A549 (cell line): Measurements from ENCODE around the gene MYO10.

Experiments
- CTCF ChIP-seq: fragments of >200 bp; sonication (Bioruptor Twin); formaldehyde crosslinking; IDR thresholded peaks from 3 replicates; pipeline ENCODE4 v1.5.1; 2016
- HEYL ChIP-seq: fragments of 250-450 bp; sonication (Bioruptor Pico); IDR thresholded peaks from 2 replicates; pipeline ENCODE4 v1.8.0; 2021; ENCODE audit warnings: mild to moderate bottlenecking, moderate library complexity
- REST ChIP-seq: fragments of 200-600 bp; sonication (generic); IDR thresholded peaks from 2 replicates; pipeline ENCODE4 v1.6.1; 2016; ENCODE audit warnings: antibody characterized with exemption, mild to moderate bottlenecking, moderate library complexity
- ZNF302 ChIP-seq: fragments of 250-450 bp; sonication (Bioruptor Pico); IDR thresholded peaks from 2 replicates; pipeline ENCODE4 v1.9.0; 2021; ENCODE audit warnings: inconsistent platforms, mild to moderate bottlenecking, moderate library complexity

DNA sequence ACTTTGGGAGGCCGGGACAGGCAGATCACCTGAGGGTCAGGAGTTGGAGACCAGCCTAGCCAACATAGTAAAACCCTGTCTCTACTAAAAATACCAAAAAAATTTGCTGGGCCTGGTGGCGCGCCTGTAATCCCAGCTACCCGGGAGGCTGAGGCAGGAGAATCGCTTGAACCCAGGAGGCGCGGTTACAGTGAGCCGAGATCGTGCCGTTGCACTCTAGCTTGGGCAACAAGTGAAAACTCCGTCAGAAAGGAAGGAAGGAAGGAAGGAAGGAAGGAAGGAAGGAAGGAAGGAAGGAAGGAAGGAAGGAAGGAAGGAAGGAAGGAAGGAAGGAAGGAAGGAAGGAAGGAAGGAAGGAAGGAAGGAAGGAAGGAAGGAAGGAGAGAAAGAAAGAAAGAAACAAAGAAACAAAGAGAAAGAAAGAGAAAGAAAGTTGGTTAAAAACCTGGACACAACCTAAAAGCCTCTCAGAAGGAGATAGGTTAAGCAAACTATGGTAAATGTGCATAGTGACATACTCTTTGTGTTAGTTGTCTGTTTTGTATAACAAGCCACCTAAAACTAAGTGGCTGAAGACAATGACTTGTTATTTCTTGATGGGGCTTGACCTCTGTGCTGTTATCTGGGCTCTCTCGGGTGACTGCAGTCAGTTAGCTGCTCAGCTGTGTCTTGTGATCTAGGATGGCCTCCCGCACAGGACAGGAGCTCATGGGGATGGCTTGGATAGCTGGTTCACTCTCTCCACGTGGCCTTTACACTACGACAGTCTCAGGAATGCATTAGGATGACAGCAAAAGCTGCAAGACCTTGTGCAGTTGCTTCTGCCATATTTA, 8.0 kb upstream of the MYO10 start:
- TF ChIP-seq REST (no peak), CTCF (no peak), ZNF302 (CRISPR knock-in tag) (no peak), HEYL (CRISPR knock-in tag) (no peak)
